HG03025 (cell line): ENCODE data around the gene LKAAEAR1.
"Not testable (repeated sequence)": the region's sequence is repeated elsewhere in the genome, so short reads cannot be mapped to it uniquely, and the experiment has no call there.

Experiments used
- ATAC-seq: cut with Tn5 transposase; IDR thresholded peaks from one replicate; pipeline ENCODE4 v1.9.1; 2021; ENCODE audit warnings: mild to moderate bottlenecking, moderate library complexity; ENCODE audit not compliant: unreplicated experiment, low FRiP score

LKAAEAR1 gene

DNA sequence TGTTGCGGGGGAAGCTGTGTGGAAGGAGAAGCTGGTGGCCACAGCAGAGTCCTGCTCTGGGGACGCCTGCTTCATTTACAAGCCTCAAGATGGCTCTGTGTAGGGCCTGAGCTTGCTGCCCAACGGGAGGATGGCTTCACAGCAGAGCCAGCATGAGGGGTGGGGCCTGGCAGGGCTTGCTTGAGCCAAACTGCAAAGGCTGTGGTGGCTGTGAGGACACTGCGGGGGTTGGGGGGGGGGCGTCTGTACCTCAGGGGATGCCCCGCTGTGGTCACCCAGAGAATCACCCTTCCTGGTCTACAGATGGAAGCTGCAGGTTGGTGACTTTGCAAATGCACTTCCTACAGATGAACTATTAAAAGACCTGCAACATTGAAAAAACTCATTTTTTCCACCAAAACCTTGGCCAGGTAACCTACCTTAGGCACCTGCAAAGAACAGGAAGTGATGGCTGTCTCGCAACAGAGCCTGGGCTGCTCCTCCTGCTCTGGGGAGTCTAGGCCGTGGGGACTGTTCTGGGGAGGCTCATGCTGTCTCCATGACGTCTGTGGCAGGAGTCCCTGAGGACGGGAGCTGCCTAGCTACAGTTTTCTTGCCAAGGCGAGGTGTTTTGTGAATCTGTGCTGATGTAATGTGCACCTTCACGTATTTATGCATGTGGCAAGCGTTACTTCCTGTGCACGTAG is 15.8 kb upstream of the LKAAEAR1 start:
- no peak for ATAC-seq

DNA sequence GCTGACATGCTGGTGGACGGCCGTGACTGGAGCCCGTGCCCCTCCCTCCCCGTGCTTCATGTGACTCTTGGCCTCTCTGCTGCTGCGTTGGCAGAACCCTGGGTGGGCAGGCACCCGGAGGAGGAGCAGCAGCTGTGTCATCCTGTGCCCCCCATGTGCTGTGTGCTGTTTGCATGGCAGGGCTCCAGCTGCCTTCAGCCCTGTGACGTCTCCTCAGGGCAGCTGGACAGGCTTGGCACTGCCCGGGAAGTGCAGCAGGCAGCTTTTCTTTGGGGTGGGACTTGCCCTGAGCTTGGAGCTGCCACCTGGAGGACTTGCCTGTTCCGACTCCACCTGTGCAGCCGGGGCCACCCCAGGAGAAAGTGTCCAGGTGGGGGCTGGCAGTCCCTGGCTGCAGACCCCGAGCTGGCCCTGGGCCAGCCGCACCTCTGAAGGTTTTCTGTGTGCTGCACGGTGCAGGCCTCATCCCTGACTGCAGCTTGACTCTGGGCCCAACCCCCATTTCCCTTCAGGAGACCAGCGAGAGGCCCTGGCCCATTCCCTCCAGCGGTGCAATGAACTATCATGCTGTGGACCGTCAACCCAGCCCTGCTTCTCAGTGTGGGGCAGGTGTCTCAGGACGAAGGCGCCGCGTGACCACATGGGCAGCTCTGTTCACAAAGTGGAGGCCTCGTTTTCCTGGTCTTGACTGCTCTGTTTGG is 15.0 kb upstream of the LKAAEAR1 start:
- ATAC-seq = no peak

DNA sequence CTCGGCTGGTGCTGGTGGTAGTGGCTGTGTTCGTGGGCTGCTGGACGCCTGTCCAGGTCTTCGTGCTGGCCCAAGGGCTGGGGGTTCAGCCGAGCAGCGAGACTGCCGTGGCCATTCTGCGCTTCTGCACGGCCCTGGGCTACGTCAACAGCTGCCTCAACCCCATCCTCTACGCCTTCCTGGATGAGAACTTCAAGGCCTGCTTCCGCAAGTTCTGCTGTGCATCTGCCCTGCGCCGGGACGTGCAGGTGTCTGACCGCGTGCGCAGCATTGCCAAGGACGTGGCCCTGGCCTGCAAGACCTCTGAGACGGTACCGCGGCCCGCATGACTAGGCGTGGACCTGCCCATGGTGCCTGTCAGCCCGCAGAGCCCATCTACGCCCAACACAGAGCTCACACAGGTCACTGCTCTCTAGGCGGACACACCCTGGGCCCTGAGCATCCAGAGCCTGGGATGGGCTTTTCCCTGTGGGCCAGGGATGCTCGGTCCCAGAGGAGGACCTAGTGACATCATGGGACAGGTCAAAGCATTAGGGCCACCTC is 14.3 kb upstream of the LKAAEAR1 start:
- ATAC-seq = no peak

DNA sequence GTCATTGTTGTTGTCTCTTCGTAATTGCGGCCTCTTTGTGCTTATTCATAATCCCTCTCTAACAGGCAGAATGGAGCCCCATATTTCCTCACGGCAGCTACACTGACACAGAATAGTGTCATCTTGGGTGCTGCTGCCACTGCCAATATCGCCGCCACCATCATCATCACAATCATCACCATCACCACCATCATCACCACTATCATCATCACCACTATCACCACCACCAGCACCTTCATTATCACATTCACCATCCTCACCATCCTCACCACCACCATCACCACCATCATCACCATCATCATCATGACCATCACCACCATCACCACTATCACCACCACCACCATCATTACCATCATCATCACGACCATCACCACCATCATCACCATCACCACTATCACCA is 12.3 kb upstream of the LKAAEAR1 start:
- no peak for ATAC-seq

DNA sequence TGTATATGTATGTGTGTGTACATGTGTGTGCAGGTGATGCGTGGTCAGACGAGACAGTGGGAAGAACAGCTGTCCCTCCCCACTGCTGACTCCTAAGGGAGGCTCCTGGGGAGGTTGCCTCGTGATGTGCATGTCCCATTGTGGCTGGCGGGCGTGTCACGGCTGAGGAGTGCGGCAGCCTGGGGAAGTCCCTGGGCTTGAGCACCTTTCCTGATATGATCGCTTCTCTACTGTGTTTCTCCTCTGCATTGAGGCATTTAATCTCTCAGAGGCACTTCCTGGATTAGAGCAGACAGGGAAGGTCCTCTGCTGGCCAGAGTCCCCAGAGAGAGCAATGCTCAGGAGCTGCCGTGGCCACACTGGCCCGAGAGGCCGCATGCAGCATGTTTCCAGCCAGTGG is 11.7 kb upstream of the LKAAEAR1 start:
- no peak for ATAC-seq

DNA sequence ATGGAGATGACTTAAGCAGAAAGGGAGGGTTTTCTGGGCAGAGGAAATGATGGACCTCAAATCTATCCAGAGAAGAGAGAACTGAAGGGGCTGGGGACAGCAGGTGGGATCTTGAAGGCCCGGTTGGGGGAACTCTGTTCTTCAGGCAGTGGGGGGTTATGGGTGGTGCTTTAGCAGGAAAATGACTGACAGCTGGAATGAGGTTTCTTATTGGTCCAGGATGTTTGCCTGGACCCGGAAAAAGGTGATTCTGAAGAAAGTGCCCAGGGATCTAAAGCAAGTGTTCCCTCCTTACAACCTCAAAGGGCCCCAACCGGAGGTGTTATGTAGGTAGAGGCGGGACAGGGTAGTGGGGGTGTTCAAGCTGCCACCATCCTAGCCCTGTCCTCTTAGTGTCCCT is 11.3 kb upstream of the LKAAEAR1 start:
- no peak for ATAC-seq

DNA sequence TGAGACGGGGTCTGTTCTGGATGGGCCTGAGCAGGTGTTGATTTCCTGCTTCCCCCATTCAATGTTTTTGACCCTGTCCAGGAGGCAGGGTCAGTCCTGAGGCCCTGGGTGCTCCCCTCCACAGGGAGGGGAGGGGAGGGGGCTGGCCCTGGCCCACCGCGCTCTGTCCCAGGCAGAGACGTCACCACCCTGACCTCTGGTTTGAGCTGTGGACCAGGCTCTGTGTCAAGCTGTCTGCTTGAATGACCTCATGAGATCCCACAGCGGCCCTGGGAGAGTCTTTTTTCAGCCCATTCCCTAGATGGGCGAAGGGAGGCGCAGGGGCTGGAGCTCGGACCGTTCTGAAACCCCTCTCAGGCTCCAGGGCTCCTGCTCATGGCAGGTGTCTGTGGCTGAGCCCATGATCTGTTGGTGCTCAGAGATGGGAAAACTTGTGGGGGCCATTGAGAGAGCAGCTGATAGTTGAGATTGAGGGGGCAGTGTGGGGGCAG is 8.9 kb upstream of the LKAAEAR1 start:
- ATAC-seq = no peak

DNA sequence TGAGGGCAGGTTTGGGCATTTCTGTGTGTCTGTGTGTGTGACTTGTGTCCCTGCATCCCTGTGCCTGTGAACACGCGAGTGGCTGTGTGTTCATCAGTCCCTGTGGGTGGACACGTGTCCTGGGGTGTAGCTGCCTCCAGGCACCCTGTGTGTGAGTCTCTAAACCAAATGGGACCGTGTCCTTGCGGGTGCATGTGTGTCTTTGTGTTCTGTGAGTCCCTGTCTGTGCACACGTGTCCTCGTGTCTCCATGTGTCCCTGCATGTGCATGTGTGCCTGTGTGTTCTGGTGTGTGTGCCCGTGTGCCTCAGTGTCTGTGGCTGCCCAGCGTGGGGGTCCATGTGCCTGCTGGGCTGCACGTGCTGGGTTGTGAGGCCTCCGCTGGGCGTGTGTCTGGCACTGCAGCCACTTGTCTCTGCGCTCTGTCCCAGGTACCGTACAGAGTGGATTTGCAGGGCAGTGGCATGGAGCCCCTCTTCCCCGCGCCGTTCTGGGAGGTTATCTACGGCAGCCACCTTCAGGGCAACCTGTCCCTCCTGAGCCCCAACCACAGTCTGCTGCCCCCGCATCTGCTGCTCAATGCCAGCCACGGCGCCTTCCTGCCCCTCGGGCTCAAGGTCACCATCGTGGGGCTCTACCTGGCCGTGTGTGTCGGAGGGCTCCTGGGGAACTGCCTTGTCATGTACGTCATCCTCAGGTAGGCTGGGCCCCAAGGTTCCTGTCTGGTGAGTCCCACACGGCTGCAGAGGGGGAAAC is 8.2 kb upstream of the LKAAEAR1 start:
- ATAC-seq = no peak

DNA sequence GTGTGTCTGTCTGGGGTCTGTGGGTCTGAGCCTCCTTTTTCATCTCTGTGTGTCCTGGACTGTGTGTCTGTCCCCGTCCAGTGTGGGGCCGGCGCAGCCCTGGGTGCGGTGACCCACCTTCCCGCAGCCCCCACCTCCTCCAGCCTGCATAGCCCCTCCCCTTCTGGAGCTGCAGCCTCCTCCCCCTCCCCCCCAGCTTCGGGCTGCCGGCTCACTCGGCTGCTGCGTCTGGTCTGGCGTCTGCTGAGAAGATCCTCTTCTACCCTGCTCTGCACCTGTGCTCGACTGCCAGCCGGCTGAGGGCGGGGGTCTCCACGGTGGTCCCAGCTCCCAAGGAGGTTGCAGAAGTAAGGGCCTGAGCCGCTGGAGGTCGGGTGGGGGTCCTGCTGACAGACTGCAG is 7.6 kb upstream of the LKAAEAR1 start:
- ATAC-seq = no peak

DNA sequence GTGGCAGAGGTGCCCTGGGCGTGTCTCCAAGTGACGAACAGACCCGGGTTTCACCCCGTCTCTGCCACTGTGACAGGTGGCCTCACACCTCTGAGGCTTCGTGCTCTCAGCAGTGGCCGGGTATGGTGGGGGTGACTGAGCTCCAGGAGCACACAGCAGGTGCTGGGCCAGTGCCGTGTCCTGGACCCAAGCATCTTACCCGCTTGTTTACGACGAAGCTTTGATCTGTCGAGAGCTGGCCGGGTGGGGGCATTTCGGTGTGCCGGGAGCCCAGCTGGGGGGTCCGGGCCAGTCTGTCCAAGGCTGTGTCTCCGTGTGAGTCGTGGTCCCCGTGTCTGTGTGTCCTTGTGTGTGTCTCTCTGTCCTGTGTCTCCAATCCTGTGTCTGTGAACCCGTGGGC is 7.1 kb upstream of the LKAAEAR1 start:
- no peak for ATAC-seq

DNA sequence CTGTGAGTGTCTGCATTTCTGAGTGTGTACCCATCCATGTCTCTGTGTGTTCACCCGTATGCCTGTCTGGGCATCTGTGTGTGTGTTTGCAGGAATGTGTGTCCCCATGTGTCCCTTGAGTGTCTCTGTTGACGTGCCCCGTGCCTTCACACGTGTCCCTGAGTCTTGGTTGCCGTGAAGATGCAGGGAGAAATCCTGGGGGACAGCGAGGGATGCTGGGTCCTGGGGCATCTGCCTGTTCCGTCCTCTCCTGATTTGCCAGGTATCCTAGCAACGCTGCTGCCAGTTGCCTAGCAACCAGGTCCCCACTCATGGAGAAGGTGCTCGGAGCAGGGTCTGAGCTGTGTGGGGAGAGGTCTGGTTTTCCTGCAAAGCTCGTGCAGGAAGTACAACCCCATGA is 6.0 kb upstream of the LKAAEAR1 start:
- ATAC-seq = no peak

DNA sequence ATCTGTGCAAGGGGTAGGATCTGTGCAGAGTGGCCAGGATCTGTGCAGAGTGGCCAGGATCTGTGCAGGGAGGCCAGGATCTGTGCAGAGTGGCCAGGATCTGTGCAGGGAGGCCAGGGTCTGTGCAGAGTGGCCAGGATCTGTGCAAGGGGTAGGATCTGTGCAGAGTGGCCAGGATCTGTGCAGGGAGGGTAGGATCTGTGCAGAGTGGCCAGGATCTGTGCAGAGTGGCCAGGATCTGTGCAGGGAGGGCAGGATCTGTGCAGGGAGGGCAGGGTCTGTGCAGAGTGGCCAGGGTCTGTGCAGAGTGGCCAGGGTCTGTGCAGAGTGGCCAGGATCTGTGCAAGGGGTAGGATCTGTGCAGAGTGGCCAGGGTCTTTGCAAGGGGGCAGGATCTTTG is 4.4 kb upstream of the LKAAEAR1 start:
- not testable (repeated sequence) for ATAC-seq

DNA sequence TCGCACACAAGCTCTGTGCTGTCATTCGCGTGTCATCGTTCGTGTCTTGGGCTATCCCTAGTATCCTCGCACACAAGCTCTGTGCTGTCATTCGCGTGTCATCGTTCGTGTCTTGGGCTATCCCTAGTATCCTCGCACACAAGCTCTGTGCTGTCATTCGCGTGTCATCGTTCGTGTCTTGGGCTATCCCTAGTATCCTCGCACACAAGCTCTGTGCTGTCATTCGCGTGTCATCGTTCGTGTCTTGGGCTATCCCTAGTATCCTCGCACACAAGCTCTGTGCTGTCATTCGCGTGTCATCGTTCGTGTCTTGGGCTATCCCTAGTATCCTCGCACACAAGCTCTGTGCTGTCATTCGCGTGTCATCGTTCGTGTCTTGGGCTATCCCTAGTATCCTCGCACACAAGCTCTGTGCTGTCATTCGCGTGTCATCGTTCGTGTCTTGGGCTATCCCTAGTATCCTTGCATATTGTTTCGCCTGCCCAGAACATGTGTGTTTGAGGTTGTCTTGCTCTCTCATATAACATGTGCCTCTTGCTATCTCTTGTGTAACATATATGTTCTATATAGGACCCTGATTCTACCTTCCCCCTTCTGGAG is 3.1 kb upstream of the LKAAEAR1 start:
- not testable (repeated sequence) for ATAC-seq

DNA sequence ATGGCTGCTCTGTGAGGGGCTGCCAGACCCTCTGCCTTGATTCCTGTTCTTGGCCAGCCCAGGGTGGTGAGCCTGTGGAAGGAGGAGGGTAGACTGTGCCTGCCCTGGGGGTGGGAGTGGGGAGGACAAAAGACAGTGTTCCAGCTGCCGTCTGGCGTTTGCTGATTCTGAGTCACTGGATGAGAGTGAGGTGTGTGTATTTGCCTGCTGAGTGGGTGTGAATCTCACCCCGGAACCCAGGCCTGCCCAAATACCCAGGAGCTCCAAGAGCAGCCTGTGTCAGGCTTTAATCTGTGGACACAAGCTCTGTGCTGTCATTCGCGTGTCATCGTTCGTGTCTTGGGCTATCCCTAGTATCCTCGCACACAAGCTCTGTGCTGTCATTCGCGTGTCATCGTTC is 2.6 kb upstream of the LKAAEAR1 start:
- no peak for ATAC-seq

DNA sequence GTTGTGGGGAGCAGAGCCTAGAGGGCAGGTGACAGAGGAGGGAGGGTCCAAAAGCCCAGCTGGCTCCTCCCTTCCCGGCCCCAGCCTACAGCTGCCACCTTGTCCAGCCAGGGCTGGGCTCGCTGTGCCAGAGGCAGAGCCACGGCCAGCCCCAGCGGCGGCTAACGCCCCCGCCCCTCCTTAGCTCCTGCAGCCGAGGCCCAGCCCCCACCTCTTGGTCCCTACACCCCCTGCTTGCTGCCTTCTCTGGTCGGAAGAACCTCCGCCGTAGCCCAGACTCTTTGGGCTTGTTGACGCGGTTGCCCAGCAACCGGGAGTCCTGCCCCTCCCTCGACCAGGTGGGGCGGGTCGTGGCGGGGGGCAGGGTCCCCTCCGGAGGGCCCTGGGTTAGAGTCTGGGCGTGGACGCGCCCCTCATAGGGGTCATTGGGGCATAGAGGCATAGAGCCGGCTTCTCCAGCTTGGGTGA is 521 bp upstream of the LKAAEAR1 start:
- ATAC-seq = no peak

DNA sequence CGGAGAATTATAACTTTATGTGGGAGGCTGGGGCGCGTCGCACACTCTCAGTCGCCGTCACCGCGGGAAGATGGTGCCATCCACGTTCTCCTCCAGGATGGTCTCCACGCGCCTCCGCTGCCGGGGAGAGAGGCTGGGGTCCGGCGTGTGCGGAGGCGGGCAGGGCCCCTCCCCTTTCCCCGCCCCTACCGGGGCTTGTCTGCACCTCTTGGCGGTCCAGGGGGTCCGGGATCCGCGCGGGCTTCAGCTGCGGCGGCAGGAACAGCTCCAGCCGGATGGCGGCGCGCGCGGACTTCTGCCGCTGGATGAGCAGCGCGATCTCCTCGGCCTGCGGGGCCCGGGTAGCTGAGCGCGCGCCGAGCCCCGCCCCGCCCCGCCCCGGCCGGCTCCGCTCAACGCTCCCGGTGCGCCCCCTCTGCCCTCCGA is 807 bp downstream of the LKAAEAR1 start:
- ATAC-seq = no peak

DNA sequence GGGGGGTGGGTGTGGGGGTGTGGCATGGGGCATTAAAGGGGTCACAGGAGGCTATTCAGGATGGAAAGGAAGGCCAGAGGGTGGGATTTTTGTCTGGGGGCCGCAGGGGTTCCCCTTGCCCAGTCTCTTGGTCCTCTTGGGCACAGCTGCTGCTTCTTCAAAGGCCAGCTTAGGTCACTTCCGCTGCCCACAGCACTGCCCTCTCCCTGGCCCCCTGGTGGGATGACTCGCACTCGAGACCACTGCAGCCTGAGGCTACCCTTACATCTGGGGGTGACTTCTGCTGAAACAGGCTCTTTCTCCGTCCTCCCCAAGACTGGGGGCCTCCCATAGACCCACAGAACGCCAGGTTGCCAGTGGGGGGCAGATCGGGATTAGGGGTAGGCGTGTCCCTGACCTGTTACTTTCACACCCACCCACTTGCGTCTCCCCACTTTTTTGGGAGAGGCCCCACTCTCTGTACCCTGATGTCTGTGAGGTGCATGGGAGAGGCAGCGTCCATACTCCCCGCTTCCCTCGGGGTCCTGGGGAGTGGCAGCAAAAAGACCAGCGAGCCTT is 1.3 kb downstream of the LKAAEAR1 start:
- no peak for ATAC-seq

DNA sequence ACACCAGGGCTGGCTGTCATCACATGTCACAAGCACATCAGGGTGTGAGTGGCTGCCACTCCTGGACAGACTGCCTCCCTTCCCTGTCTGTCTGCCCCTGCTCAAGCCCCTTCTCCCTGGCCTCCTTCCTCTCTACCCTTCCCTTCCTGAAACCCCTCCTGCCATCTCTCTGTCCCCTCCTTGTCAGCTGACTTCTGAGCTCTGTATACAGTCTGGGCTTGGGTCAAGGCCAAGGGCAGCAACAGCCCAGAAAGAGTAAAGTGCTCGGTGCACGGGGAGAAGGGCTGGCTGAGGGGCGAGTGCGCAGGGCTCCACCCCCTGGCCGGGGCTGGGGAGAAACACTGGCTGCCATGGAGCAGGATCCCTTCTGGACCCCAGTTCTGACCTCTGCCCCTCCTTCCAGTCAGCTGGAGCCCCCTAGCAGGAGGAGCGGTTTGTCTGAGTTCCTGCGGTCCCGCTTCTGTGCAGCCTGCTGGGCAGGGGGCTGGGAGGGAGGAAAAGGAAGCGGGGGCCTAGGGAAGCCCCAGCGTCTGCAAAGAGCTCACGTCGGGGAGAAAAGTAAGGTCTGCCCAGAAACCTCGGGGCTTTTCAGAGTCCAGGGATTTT is 2.0 kb downstream of the LKAAEAR1 start:
- no peak for ATAC-seq

DNA sequence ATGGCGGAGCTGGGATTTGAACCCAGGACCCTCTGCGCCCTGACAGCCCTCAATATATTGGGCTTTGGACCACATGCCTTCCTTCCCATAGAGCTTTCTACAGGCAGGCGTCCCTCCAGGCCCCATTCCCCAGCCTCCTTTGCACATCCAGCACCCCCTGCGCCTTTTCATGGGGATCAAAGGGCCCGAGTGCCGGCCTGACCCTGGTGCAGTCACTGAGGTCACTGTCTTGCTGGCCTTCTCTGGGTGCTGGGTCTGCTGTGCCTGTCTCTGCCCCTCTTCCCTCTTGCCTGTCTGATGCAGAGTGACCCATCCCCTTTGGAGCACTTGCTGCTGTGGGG is 2.6 kb downstream of the LKAAEAR1 start:
- ATAC-seq = no peak
